Sigmoid colon (tissue), 7 donors: ENCODE measurements around the gene FOLR3. TPM values are rescaled to one million over a fixed set of nuclear protein-coding genes. Genes with fewer than 3 reads are reported as not detected.

Experiments
- DNase-seq: peaks from one replicate; pipeline ENCODE4 v3.0.0-alpha.2; 2019
- H3K27ac ChIP-seq, 4 donors: fragments of 200-600 bp; sonication (generic); one replicate each; pipeline ENCODE4 v1.5.1; 2016 to 2019; ENCODE audit warnings: mild to moderate bottlenecking in 1 of 4
- H3K27me3 ChIP-seq, 3 donors: fragments of 200-600 bp; sonication (generic); one replicate each; pipeline ENCODE4 v1.5.1; 2019; ENCODE audit warnings: mild to moderate bottlenecking in 1 of 3
- H3K36me3 ChIP-seq, 4 donors: fragments of 200-600 bp; sonication (generic); one replicate each; pipeline ENCODE4 v1.5.1; 2016 to 2019
- H3K4me1 ChIP-seq, 4 donors: fragments of 200-600 bp; sonication (generic); one replicate each; pipeline ENCODE4 v1.5.1; 2017 to 2019
- H3K4me3 ChIP-seq, 4 donors: fragments of 200-600 bp; sonication (generic); one replicate each; pipeline ENCODE4 v1.5.1; 2017 to 2019; ENCODE audit warnings: mild to moderate bottlenecking in 2 of 4, moderate library complexity in 1 of 4
- H3K9me3 ChIP-seq, 4 donors: fragments of 200-600 bp in 3 of 4; sonication (generic) in 3 of 4; one replicate each; pipeline versions ENCODE4 v1.5.1 to v1.6.1; 2013 to 2019
- EP300 ChIP-seq, 4 donors: sonication (generic); formaldehyde crosslinking; IDR thresholded peaks; one replicate each; pipeline ENCODE4 v1.6.1; 2017; ENCODE audit warnings: antibody characterized with exemption in 4 of 4
- POLR2A ChIP-seq, 2 donors: fragments of 450-650 bp; IDR thresholded peaks; one replicate each; pipeline ENCODE4 v1.6.1; 2016; ENCODE audit warnings: antibody characterized with exemption in 2 of 2, mild to moderate bottlenecking in 2 of 2, moderate library complexity in 2 of 2
- POLR2AphosphoS5 ChIP-seq, 4 donors: sonication (generic); formaldehyde crosslinking; IDR thresholded peaks; one replicate each; pipeline ENCODE4 v1.6.1; 2017; ENCODE audit warnings: antibody characterized with exemption in 4 of 4
- WGBS, 2 donors: extraction: QIAGEN DNeasy Blood & Tissue Kit; methylation state at CpG; one replicate each; pipeline ENCODE4 v1.1.7; 2013; 5-methylcytosine and 5-hydroxymethylcytosine counted together
- intact Hi-C: fragments of 100-400 bp; cut with DNase I; formaldehyde crosslinking; loops from one replicate; pipeline ENCODE4 v1.15.1; 2023
- polyA plus RNA-seq, 3 donors: library from polyadenylated mRNA; stranded (reverse); fragments of 200-250 nt; gene quantifications; one replicate each; pipeline ENCODE4 v1.2.3, GENCODE V29; 2013
- total RNA-seq, 4 donors: library from RNA; depleted of rRNA; stranded (reverse); fragments of >200 nt; gene quantifications; one replicate each; pipeline ENCODE4 v1.1.0, GENCODE V29; 2016
- TF ChIP-seq, protein P1 (sequence below), 4 experiments: fragments of 450-650 bp in 3 of 4; fragments of 200-600 bp in 1 of 4; IDR thresholded peaks; one replicate each; pipeline ENCODE4 v1.5.1; 2016 to 2019; ENCODE audit warnings: antibody characterized with exemption in 4 of 4, mild to moderate bottlenecking in 3 of 4, moderate library complexity in 2 of 4
- donor health status: healthy with polysubstance abuse.
- donor health status: Bipolar disorder and iron deficiency.
- donor health status: healthy.

The FOLR3 gene
- total and polyA plus RNA-seq, 7 donors, result 0.16 TPM; not detected in 6

DNA sequence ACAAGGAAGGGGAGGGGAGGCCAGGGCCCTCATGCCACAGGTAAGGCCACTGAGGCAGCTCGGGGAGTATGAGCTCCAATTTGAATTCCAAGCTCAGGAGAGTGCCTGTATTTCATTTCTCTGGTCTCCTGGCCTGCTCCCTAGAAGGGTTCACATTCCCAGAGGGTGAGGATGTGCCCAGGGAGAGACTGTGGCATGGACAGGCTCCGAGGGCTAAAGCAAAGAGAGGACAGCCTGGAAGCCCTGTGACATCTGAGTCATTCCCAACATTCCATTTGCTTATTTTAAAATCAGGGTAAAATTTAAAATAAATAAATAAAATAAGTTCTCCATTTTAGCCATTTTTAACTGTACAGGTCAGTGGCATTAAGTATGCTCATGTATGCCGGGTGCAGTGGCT lies 37.8 kb downstream of the FOLR3 start:
- no peak overlapping the region for H3K27ac ChIP-seq
- H3K27me3 ChIP-seq, result peaks cover 0 to 4% (median 0%) of the 10 kb centered on the region in 3 donors
- H3K36me3 ChIP-seq, result no peaks in the 10 kb centered on the region
- no peak for TF ChIP-seq POLR2A (IDR thresholded peaks at IDR 0.05)
- TF ChIP-seq, protein P1, sequence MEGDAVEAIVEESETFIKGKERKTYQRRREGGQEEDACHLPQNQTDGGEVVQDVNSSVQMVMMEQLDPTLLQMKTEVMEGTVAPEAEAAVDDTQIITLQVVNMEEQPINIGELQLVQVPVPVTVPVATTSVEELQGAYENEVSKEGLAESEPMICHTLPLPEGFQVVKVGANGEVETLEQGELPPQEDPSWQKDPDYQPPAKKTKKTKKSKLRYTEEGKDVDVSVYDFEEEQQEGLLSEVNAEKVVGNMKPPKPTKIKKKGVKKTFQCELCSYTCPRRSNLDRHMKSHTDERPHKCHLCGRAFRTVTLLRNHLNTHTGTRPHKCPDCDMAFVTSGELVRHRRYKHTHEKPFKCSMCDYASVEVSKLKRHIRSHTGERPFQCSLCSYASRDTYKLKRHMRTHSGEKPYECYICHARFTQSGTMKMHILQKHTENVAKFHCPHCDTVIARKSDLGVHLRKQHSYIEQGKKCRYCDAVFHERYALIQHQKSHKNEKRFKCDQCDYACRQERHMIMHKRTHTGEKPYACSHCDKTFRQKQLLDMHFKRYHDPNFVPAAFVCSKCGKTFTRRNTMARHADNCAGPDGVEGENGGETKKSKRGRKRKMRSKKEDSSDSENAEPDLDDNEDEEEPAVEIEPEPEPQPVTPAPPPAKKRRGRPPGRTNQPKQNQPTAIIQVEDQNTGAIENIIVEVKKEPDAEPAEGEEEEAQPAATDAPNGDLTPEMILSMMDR (IDR thresholded peaks at IDR 0.05), result no peak
- no peak for TF ChIP-seq POLR2AphosphoS5 (IDR thresholded peaks at IDR 0.05)
- no peak for TF ChIP-seq EP300 (IDR thresholded peaks at IDR 0.05)
- intact Hi-C loops, result no loop called here
- no peak for DNase-seq
- H3K4me1 ChIP-seq, result no peaks in the 10 kb centered on the region
- no peak overlapping the region for H3K4me3 ChIP-seq
- no peaks in the 10 kb centered on the region for H3K9me3 ChIP-seq
- WGBS, 2 donors, result 79 to 92% methylated on average over 3 of the region's 3 CpGs

DNA sequence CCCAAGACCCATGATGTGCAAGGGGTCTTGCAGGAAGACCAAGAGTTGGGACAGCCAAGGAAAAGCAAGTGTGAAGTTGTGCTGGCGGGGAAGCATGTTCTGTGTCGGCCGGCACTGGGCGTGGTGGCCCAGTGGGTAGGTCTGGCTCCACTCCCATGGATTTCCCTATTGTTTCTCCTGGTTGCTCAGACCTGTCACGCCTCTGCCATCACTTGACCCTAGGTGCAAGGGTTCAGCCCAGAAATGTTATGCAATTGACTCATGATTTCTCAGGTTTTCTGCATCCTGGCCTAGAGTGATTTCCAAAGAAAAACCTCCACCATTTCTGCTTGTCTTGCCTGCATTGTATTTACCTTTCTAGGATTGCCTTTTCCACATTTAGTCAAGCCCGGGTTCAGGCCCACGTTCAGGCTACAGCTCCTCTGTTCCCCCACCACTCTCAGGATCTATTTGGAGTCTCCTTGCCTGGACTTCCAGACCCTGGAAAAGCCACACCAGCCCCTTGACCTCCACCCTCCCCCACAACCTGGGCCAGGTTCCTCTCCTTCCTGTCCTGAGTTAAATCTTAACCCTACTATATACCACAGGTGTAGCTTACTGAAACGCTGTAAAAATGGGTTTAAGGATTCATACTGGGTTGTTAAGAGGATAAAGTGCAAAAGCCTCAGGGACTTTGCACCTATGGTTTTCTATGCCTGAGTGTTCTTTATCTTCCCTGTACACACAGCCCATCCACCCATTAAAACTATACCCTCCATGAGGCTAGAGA lies 39.0 kb downstream of the FOLR3 start:
- H3K4me1 ChIP-seq, result no peaks in the 10 kb centered on the region
- intact Hi-C loops, result no loop called here
- TF ChIP-seq, protein P1 (IDR thresholded peaks at IDR 0.05), result no peak
- no peak for TF ChIP-seq POLR2A (IDR thresholded peaks at IDR 0.05)
- no peak overlapping the region for H3K4me3 ChIP-seq
- DNase-seq, result no peak
- no peak overlapping the region for H3K27ac ChIP-seq
- WGBS, 2 donors, result 17 to 69% methylated on average over 8 of the region's 8 CpGs
- peaks cover 0 to 4% (median 0%) of the 10 kb centered on the region in 3 donors for H3K27me3 ChIP-seq
- H3K9me3 ChIP-seq, result no peaks in the 10 kb centered on the region
- H3K36me3 ChIP-seq, result no peaks in the 10 kb centered on the region

DNA sequence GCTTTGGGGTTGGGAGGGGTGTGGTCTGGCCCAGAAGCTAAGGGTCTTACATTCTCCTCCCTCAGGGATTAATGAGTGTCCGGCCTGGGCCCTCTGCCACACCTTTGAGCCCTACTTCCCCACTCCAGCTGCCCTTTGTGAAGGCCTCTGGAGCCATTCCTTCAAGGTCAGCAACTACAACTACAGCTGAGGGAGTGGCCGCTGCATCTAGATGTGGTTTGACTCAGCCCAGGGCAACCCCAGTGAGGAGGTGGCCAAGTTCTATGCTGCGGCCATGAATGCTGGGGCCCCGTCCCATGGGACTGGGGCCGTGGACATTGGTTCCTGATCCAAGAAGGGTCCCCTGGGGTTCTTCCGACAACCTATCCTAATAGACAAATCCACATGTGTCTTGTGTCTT lies 42.1 kb downstream of the FOLR3 start:
- H3K9me3 ChIP-seq, result no peaks in the 10 kb centered on the region
- no peaks in the 10 kb centered on the region for H3K4me1 ChIP-seq
- no peak for DNase-seq
- TF ChIP-seq, protein P1 (IDR thresholded peaks at IDR 0.05), result no peak
- TF ChIP-seq POLR2AphosphoS5 (IDR thresholded peaks at IDR 0.05) (no peak), EP300 (IDR thresholded peaks at IDR 0.05) (no peak), POLR2A (IDR thresholded peaks at IDR 0.05) (no peak)
- intact Hi-C loops, result no loop called here
- 87 to 92% methylated on average over 6 of the region's 6 CpGs for WGBS, 2 donors
- H3K36me3 ChIP-seq, result no peaks in the 10 kb centered on the region
- no peak overlapping the region for H3K4me3 ChIP-seq
- no peak overlapping the region for H3K27ac ChIP-seq
- peaks cover 0 to 4% (median 0%) of the 10 kb centered on the region in 3 donors for H3K27me3 ChIP-seq

DNA sequence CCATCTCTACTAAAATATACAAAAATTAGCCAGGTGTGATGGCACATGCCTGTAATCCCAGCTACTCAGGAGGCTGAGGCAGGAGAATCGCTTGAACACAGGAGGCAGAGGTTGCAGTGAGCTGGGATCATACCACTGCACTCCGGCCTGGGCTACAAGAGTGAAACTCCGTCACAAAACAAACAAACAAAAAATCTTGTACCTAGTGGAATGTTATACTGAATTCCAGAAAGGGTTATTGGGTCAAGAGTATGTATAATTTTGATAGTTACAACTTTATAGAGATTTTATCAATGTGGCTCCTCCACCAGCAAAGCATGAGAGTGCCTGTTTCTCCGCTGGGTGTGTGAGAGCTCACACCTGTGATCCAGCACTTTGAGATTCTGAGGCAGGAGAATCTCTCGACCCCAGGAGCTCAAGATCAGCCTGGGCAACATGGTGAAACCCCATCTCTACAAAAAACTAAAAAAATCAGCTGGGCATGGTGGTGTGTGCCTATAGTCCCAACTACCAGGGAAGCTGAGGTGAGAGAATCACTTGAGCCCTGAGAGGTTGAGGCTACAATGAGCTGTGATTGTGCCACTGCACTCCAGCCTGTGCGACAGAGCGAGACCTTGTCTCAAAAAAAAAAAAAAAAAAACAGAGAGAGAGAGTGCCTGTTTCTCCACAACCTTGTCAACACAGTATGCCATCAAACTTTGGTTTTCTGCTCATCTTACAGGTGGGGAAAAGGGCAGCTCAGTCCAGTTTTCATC lies 43.7 kb downstream of the FOLR3 start:
- no peaks in the 10 kb centered on the region for H3K36me3 ChIP-seq
- no peak for DNase-seq
- 82 to 84% methylated on average over 7 of the region's 7 CpGs for WGBS, 2 donors
- no peak overlapping the region for H3K27ac ChIP-seq
- no peaks in the 10 kb centered on the region for H3K9me3 ChIP-seq
- TF ChIP-seq POLR2A (IDR thresholded peaks at IDR 0.05) (no peak), EP300 (IDR thresholded peaks at IDR 0.05) (no peak), POLR2AphosphoS5 (IDR thresholded peaks at IDR 0.05) (no peak)
- TF ChIP-seq, protein P1 (IDR thresholded peaks at IDR 0.05), result no peak
- no peak overlapping the region for H3K4me3 ChIP-seq
- peaks cover 0 to 4% (median 0%) of the 10 kb centered on the region in 4 donors for H3K4me1 ChIP-seq
- peaks cover 0 to 4% (median 0%) of the 10 kb centered on the region in 3 donors for H3K27me3 ChIP-seq
- intact Hi-C loops, result no loop called here
